GM21423 (cell line): ENCODE measurements around the gene INVS.
A peak's percentile ranks its signal among the peaks of the same experiment; 100 is the strongest.
"Not testable (repeated sequence)": the region's sequence is repeated elsewhere in the genome, so short reads cannot be mapped to it uniquely, and the experiment has no call there.

ENCODE experiments used
- ATAC-seq: cut with Tn5 transposase; IDR thresholded peaks from one replicate; pipeline ENCODE4 v1.9.1; 2021; ENCODE audit warnings: mild to moderate bottlenecking, moderate library complexity; ENCODE audit not compliant: unreplicated experiment

The INVS gene

DNA sequence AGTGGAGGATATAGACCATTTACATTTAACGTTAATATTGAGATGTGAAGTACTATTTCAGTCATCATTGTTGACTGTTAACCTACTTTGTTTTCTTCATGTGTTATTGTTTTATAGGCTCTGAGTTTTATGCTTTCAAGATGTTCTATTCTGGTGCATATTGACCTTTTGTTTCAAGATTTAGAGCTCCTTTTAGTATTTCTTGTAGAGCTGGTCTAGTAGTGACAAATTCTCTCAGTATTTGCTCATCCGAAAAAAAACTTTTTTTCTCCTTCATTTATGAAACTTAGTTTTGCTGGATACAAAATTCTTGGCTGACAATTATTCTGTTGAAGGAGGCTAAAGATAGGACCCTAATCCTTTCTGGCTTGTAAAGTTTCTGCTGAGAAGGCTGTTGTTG, 91.3 kb downstream of the INVS start:
- no peak for ATAC-seq

DNA sequence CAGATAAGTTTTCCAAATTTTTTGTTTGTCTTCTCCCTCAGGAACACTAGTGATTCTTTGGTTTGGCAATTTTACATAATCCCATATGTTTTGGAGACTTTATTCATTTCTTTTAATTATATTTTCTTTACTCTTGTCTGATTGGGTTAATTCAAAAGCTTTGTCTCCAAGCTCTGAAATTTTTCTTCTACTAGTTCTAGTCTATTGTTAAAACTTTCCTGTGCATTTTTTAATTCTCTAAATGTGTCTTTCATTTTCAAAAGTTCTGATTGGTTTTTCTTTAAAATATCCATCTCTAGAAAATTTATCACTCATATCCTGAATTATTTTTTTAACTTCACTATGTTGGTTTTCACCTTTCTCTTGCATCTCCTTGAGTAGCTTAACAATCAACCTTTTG, 92.2 kb downstream of the INVS start:
- ATAC-seq: no peak

- no peak for ATAC-seq
These were observed 94.0 kb downstream of the INVS start for GRCh38 chr9:100193078-100193477.

DNA sequence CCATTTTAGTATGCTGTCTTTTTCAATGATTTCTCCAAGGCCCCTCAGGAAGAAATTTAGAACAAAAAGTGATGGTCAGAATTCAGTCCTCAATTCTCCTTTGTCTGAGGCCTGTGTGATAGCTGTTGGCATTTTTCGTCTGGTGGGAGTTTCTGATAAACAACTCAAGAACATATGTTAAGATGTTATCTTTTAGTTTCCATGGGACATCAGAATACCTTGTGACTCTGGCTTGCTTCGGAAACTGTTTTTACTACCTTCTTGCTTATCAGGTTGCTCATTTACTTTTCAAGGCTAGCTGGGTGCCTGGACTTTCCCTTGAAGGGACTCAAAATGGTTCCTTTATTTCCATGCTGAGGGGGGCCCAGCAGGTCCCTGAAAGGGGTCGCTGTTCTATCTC, 97.2 kb downstream of the INVS start:
- ATAC-seq: no peak

- no peak for ATAC-seq
These were observed 97.8 kb downstream of the INVS start for GRCh38 chr9:100196828-100197227.

DNA sequence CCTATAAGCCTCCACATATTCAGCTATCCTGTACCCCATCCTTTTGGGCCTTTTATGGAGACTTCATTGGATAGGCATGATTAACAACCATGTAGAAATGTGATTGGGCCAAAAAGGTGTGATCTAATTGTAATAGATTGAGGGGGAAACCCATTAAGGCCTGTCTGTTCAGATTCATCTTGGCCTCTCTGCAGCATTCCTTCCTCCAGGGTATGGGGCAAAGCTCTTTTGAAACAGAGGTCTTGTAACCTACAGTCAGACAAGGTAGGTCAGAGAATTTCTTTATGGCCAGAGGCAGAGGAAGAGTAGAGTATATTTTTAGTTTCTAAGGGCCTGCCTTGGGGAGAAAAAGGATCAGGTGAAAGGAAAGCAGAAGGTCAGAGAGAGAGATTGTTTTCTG, 98.5 kb downstream of the INVS start:
- ATAC-seq: no peak

DNA sequence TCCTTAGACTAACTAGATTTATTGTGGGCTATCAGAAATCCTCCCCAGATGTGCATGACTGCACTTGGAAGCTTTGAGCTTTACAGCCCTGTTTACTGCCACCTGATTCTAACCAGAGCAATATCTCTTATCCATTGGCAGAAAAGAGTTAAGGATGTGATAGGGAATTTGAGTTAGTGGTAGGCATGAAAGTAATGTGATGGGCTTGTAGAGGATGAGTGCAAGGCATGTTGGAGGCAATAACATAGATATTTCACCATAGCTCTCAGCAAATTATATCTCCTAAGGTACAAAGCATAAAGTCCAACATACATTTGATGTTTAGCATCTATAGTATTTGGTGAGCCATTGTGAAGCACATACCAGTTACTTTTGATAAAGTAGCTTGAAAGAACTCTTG, 103.8 kb downstream of the INVS start:
- no peak for ATAC-seq

GRCh38 chr9:100204796-100205195, 105.8 kb downstream of the INVS start:
- no peak for ATAC-seq

GRCh38 chr9:100206899-100207298, 107.9 kb downstream of the INVS start:
- no peak for ATAC-seq

DNA sequence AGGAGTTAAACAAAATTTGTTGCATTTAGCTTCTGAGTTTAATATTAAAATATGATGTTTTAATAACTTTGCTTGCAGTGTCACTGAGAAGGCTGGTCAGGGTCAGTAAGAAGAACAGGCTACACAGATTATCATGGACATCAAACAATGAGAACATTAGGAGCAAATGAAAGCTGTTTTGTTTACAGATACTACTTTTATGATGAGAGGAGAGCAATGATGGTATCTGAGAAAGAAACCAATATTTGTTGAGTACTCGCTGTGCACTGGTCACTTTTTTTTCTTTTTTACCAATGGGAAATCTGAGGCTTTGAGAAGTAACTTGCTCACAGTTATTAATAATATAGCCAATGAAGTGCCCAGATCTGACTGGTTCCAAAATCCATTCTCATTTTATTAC, 109.6 kb downstream of the INVS start:
- ATAC-seq: no peak

DNA sequence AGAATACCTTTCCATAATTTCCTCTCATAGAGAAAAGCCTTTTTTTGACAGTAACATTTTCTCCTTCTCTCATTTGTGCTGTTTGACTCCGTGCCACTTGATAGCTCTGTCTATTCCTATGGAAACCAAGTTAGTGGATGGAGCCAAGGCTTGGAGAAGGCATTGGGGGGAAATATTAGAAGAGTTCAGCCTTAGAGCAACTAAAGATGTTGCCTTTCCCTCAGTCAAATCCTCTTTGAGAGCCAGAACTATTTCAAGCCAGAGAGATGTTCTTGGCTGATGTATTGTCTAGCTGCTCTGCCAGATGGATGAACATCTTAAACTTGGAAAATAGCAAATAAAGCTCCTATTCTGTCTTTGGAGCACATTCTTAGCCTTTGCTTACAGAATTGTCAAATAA, 112.4 kb downstream of the INVS start:
- ATAC-seq: no peak

- no peak for ATAC-seq
These were observed 114.9 kb downstream of the INVS start for GRCh38 chr9:100213730-100214477.

GRCh38 chr9:100216178-100216787, 117.2 kb downstream of the INVS start:
- peak; percentile 57 for ATAC-seq

DNA sequence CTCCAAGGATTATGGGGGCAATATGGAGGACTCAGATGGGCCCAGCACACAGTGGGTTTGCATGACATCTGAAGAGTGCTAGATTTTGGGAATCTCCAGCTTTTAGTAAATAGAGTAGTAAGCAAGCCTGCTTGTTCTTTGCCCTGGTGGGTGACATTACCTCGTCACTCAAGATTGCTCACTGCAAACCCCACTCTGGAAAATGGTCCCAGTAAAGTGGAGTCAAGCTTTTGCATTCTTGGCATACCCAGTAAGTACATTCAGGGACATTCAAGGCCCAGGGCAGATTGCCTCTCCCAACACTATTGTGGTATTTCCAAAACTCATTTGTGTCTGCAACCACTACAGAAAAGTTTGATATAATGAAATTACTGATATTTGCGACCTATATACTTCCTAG, 118.5 kb downstream of the INVS start:
- ATAC-seq: no peak

DNA sequence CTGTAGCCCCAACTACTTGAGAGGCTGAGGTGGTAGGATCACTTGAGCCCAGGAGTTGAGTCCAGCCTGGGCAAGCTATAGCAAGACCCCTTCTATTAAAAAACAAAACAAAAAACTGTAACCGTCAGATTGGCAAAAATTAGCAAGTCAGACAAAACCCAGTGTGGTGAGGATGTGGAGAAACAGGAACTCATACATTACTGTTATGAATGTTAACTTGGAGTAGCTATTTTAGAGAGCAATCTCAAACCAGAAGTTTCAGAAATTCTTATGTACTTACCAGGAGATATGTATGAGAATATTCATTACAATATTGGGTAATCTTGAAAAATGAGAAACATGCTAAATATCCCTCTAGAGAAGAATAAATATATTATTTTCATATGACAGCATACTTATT, 120.3 kb downstream of the INVS start:
- ATAC-seq: peak; percentile 66

DNA sequence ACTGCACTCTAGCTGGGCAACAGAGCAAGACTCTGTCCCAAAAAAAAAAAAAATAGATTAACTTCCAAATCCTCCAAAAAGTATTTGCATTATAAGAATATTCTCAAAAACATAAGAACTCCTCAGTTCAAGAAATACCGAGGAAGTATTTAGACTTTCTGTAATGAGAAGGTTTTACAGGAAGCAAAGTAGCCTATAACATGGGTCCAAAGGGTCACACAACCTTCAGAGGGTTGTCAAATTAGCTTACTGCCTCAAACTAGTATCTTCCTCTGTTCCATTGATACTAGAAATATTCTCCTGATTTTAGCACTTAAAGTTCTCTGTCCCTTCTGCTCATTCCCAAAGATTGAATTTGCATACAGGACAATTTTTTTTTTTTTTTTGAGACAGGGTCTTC, 121.9 kb downstream of the INVS start:
- no peak for ATAC-seq

DNA sequence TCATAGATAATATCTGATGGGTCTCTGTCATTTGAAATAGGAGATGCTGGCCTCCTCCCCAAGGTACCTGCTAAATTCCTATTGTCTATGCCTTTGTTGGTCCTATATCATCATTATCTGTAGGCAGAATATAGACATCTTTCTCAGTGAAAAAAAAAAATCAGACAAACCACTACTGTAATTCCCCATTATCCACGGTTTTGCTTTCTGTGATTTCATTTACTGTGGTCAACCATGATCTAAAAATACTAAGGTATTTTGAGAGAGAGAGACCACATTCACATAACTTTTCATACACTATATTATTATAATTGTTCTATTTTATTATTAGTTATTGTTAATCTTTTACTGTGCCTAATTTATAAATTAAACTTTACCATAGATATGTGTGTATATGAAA, 122.5 kb downstream of the INVS start:
- ATAC-seq: no peak

DNA sequence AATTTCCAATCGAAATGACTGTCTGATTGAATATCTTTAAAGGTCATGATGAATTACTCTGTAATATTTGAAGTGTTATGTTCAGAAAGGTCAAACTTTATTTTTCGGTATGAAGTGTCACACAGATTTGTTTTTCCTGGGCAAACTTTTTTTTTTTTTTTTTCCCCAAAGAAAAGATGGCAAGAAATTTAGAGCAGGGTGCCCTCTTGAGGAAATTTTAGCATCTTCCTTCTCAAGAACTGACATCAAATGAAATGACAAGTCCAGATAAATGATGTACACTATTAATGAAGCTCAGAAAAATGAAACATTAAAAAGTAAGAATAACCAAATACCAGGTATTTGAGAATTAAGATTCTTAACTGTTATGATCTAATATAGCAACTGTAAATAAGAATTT, 123.6 kb downstream of the INVS start:
- no peak for ATAC-seq

DNA sequence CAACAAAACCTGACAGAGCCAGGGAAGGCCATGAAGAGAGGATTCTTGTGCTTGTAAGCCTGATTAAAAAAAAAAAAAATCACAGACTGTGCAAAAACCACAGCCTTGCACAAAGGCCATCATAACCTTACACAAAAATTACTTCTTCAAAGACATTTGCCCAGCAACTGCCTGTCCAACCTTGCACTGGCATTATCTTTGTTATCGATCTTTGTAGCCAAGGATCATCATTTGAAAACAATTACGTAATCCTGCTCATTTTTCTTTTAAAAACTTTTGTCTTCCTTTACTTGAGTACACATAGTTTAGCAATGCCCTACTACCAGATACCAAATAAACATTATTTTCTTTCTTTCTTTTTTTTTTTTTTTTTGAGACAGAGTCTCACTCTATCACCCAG, 128.6 kb downstream of the INVS start:
- no peak for ATAC-seq

DNA sequence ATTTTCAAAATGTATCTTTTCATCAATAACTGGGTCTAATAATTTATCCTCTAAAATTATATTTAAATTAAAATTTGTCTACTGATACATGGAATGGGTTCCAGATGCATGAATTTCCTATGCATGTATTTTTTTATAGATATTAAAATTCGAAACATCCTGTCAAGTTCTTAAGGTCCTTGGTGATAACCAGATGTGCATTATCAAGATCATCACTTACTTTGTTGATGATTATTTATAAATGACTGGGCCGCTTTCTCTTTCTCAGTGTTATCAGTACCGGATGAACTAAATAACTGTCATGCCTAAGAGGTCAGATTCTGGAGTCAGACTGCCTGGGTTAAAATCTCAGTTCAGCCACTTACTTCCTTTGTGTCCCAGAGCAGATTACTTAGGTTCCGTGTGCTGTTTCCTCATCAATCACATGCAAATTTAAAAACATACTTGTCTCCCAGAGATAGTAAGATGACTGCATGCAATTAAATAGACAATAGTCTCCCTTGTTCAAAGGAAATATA, 129.4 kb downstream of the INVS start:
- ATAC-seq: no peak

- no peak for ATAC-seq
These were observed 130.1 kb downstream of the INVS start for GRCh38 chr9:100229136-100229535.

GRCh38 chr9:100229561-100229960, 130.5 kb downstream of the INVS start:
- no peak for ATAC-seq

DNA sequence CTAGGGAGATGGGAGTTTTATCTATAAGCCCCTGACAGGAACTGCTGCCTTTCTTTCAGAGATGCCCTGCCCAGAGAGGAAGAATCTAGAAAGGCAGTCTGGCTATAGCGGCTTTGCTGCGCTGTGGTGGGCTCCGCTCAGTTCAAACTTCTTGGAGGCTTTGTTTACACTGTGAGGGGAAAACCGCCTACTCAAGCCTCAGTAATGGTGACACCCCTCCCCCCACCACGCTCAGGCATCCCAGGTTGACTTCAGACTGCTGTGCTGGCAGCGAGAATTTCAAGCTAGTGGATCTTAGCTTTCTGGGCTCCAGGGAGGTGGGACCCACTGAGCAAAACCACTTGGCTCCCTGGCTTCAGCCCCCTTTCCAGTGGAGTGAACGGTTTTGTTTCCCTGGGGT, 137.9 kb downstream of the INVS start:
- ATAC-seq: not testable (repeated sequence)
